Breast epithelium (tissue), 4 donors: ENCODE data around the gene CPNE5. TPM values are rescaled to one million over a fixed set of nuclear protein-coding genes. Genes with fewer than 3 reads are reported as not detected.

Experiments
- DNase-seq, 2 donors: peaks; one replicate each; pipeline ENCODE4 v3.0.0-alpha.2; 2019; ENCODE audit warnings: low spot score in 2 of 2
- H3K27ac ChIP-seq, 2 donors: fragments of 200-600 bp; sonication (generic) in 1 of 2; one replicate each; pipeline ENCODE4 v1.5.1; 2016 to 2019; ENCODE audit warnings: mild to moderate bottlenecking in 1 of 2
- H3K27me3 ChIP-seq, 2 donors: fragments of 200-600 bp; sonication (generic) in 1 of 2; one replicate each; pipeline versions ENCODE4 v1.5.1 to v1.6.0; 2017 to 2019; ENCODE audit warnings: control low read depth in 1 of 2, mild to moderate bottlenecking in 1 of 2
- H3K36me3 ChIP-seq: fragments of 200-600 bp; one replicate; pipeline ENCODE4 v1.5.1; 2019
- H3K4me1 ChIP-seq, 2 donors: fragments of 200-600 bp; sonication (generic); one replicate each; pipeline ENCODE4 v1.5.1; 2016 to 2019; ENCODE audit warnings: control low read depth in 1 of 2
- H3K4me3 ChIP-seq, 3 donors: fragments of 200-600 bp; sonication (generic); 1 replicate in 2 of 3; 2 replicates in 1 of 3; pipeline ENCODE4 v1.5.1; 2016 to 2019; ENCODE audit warnings: mild to moderate bottlenecking in 3 of 3, moderate library complexity in 2 of 3
- H3K9me3 ChIP-seq, 2 donors: fragments of 200-600 bp; sonication (generic) in 1 of 2; one replicate each; pipeline ENCODE4 v1.5.1; 2016 to 2019; ENCODE audit warnings: control low read depth in 1 of 2
- POLR2A ChIP-seq: fragments of 450-650 bp; IDR thresholded peaks from one replicate; pipeline ENCODE4 v1.6.1; 2016; ENCODE audit warnings: antibody characterized with exemption, mild to moderate bottlenecking, moderate library complexity
- POLR2AphosphoS5 ChIP-seq, 3 donors: sonication (generic); formaldehyde crosslinking; IDR thresholded peaks; one replicate each; pipeline ENCODE4 v1.6.1; 2017; ENCODE audit warnings: antibody characterized with exemption in 3 of 3
- intact Hi-C: fragments of 100-400 bp; cut with DNase I; formaldehyde crosslinking; loops from one replicate; pipeline ENCODE4 v1.15.1; 2023; ENCODE audit warnings: low total_unique reads
- total RNA-seq, 3 donors: library from RNA; depleted of rRNA; stranded (reverse); fragments of >200 nt; gene quantifications; one replicate each; pipeline ENCODE4 v1.1.0, GENCODE V29; 2016
- TF ChIP-seq, protein P1 (sequence below), 3 donors: fragments of 450-650 bp; IDR thresholded peaks; one replicate each; pipeline ENCODE4 v1.5.1; 2016 to 2017; ENCODE audit warnings: antibody characterized with exemption in 3 of 3, mild to moderate bottlenecking in 3 of 3, moderate library complexity in 3 of 3

CPNE5 gene
- total RNA-seq, 3 donors from 2014 or later = 0.96 to 5.2 (median 3.7) TPM

DNA sequence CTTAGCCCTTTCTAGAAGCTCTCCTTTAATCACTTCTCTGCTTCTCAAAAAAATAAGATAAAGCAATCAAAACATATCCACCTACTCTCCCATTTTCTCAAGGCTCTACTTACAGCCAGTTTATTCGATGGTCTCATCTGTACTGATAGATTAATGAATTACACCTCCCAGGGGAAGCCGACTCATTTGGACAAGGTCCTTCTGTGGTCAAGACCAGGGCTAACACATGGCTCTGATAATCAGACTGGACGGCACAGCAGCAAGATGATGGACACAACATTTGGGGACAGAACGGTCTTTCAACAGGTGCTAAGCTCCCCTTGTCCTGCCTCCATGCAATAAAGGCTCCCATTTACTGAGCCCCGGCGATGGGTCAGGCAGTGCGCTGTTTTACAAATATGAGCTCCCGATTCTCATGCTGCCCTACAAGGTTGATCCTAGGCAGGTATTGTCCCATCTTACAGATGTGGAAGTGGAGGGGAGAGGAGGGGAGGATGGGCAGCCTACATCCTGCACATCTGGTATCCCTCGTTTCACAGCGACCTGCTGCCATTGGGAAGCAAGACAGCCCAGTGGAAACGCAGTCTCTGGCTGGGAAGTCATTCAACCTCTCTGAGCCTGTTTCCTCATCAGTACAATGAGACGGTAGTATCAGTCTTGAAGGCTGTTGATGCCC, 15.7 kb downstream of the CPNE5 start:
- H3K4me1 ChIP-seq = no peaks in the 10 kb centered on the region
- H3K9me3 ChIP-seq = no peaks in the 10 kb centered on the region
- intact Hi-C loops = no loop called here
- H3K27me3 ChIP-seq = no peaks in the 10 kb centered on the region
- no peaks in the 10 kb centered on the region for H3K36me3 ChIP-seq
- DNase-seq = no peak
- H3K4me3 ChIP-seq = no peak overlapping the region
- TF ChIP-seq POLR2A (no peak), POLR2AphosphoS5 (IDR thresholded peaks at IDR 0.05) (no peak)
- TF ChIP-seq, protein P1, sequence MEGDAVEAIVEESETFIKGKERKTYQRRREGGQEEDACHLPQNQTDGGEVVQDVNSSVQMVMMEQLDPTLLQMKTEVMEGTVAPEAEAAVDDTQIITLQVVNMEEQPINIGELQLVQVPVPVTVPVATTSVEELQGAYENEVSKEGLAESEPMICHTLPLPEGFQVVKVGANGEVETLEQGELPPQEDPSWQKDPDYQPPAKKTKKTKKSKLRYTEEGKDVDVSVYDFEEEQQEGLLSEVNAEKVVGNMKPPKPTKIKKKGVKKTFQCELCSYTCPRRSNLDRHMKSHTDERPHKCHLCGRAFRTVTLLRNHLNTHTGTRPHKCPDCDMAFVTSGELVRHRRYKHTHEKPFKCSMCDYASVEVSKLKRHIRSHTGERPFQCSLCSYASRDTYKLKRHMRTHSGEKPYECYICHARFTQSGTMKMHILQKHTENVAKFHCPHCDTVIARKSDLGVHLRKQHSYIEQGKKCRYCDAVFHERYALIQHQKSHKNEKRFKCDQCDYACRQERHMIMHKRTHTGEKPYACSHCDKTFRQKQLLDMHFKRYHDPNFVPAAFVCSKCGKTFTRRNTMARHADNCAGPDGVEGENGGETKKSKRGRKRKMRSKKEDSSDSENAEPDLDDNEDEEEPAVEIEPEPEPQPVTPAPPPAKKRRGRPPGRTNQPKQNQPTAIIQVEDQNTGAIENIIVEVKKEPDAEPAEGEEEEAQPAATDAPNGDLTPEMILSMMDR (IDR thresholded peaks at IDR 0.05) = no peak
- H3K27ac ChIP-seq = peak overlapping the region; percentile 48 to 58

DNA sequence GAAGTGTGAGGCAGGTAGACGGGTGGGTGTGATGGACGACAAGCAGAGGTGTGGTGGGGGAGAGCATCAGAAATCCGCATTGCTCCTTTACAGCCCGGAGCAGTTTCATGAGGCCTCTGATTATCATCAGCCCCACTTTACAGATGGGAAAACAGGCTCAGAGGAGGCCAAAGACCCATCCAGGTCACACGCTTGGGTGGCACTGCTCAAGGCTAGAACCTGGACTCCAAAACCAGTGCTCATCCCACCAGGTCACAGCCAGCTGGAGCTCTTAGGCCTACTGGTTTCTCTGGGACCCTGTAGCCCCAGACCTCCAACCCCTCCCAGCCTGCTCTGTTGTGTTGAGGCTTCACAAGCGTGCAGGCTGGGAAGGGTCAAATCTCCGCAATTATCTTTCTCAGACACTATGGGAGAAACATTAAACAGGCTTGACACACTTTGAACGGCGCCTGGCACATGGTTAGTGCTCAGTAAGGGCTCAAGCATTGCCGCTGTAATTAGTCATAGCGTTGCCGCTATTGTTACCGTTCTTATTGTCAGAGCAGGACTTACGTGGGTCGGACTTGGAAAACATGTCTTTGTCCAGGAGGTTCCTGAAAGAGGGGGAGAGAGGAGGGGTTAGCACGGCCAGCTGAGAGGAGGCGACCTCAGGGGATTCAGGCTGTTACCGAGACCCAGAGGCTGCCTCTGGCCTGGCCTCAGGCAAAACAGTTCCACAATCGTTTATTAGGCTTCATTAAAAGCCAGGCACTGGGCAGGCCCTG, 16.6 kb downstream of the CPNE5 start:
- H3K27ac ChIP-seq = peak overlapping the region; percentile 48 to 52
- no peaks in the 10 kb centered on the region for H3K27me3 ChIP-seq
- TF ChIP-seq, protein P1 (IDR thresholded peaks at IDR 0.05) = no peak

DNA sequence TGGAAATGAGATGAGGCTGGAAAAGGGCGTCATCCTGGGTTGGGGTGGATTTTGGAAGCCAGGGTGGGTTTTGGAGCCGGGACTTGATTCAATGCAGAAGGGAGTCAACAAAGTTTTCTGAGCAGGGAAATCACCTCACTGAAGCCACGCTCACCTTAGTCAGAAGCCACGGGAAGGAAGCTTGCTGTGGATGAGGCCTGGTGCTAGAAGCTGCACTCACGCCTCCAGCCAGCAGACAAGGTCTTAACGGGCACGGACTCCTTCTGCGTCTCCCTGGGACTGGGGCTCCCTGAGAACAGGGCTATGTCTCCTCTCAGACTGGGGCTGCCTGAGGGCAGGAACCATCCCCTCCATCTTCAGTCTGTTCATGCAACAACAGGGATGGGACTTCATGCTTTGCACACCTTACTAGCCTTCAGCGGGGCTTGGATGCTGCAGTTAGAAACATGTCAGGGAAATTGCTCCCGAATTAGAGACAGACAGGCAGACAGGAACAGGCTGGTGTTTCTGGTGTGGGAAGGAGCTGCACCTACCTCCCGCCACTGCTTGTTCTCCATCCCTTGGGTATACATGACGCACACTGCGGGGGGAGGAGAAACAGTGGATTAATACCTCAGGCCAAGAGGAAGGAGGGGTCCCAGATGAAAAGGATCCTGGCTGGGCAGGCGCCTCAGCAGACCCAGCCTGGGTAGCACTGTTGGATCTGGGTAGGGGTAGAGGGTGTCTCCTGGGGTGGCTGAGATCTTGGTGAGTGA, 17.5 kb downstream of the CPNE5 start:
- Histone ChIP-seq H3K4me1 (no peaks in the 10 kb centered on the region), H3K27ac (peak overlapping the region; percentile 32 to 59)
- DNase-seq = no peak

More for the DNA sequence above, 16.6 kb downstream of the CPNE5 start:
- H3K9me3 ChIP-seq = no peaks in the 10 kb centered on the region
- no peak overlapping the region for H3K4me3 ChIP-seq
- intact Hi-C loops = no loop called here
- H3K4me1 ChIP-seq = no peaks in the 10 kb centered on the region
- no peak for DNase-seq
- H3K36me3 ChIP-seq = no peaks in the 10 kb centered on the region

DNA sequence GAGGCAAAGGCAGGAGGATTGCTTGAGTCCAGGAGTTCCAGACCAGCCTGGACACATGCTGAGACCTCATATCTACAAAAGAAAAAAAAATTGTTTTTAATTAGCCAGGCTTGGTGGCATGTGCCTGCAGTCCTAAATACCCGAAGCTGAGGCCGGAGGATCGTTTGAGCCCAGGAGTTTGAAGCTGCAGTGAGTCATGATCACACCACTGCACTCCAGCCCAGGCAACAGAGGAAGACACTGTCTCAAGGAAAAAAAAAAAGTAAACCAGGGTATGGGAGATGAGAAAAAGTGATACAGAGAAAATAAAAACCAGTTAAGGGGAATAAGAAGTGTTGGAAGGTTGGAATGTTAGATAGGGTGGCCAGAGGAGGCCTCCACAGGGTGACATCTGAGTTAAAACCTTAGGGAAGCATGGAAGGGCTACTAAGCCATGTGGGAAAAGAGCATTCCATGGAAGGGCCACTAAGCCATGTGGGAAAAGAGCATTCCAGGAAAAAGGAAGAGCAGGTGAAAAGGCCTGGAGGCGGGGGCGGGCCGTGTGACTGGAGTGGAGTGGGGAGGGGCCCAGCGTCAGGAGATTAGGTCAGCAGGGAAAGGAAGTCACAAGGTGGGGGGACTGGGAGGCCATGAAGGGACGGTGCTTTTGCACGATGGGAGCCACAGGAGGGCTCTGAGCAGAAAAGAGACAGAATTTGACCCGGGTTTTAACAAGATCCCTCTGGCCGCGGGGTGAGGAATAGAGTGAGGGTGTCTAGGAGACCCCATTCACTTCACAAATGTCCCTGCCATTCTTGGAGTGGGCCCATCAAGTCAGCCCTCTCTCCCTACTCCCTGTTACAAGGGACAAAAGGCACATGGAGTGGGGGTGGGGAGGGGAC, 18.3 kb downstream of the CPNE5 start:
- H3K4me1 ChIP-seq = no peaks in the 10 kb centered on the region
- DNase-seq = no peak
- no peaks in the 10 kb centered on the region for H3K9me3 ChIP-seq
- no peaks in the 10 kb centered on the region for H3K36me3 ChIP-seq
- no peak overlapping the region for H3K4me3 ChIP-seq
- TF ChIP-seq, protein P1 (IDR thresholded peaks at IDR 0.05) = no peak
- no peaks in the 10 kb centered on the region for H3K27me3 ChIP-seq
- peak overlapping the region; percentile 32 to 59 for H3K27ac ChIP-seq
- intact Hi-C loops = no loop called here

More for the DNA sequence above, 17.5 kb downstream of the CPNE5 start:
- Histone ChIP-seq H3K27me3 (no peaks in the 10 kb centered on the region), H3K36me3 (no peaks in the 10 kb centered on the region), H3K9me3 (no peaks in the 10 kb centered on the region), H3K4me3 (no peak overlapping the region)
- TF ChIP-seq, protein P1 (IDR thresholded peaks at IDR 0.05) = no peak
- TF ChIP-seq POLR2AphosphoS5 (IDR thresholded peaks at IDR 0.05) = no peak
- no peak for TF ChIP-seq POLR2A
- intact Hi-C loops = no loop called here
